ENCODE results near the gene CD276. TPM values are rescaled to one million over a fixed set of nuclear protein-coding genes. Genes with fewer than 3 reads are reported as not detected.

CD276 gene
- total RNA-seq, 1 experiment from 2014 or later: 133 TPM

- no CpG with 5 or more reads among the region's 5 CpGs for WGBS (ENCODE audit: extremely low coverage, insufficient read length, low lambda C conversion rate)
- Histone ChIP-seq H4K91ac (ENCODE audit: insufficient read length, low read depth, low read length) (no peak overlapping the region), H3K79me2 (ENCODE audit: insufficient read depth, low read length) (no peaks in the 10 kb centered on the region), H3K79me1 (ENCODE audit: insufficient read depth, low read depth, low read length, poor library complexity, severe bottlenecking) (no peaks in the 10 kb centered on the region), H3K27ac (ENCODE audit: insufficient read length, low read depth, low read length) (no peak overlapping the region), H3K23me2 (ENCODE audit: insufficient read length, low read depth, low read length, poor library complexity, severe bottlenecking) (no peaks in the 10 kb centered on the region), H2BK12ac (ENCODE audit: insufficient read length, low read depth, low read length) (no peak overlapping the region), H3K27me3 (ENCODE audit: insufficient read depth, low read length) (no peaks in the 10 kb centered on the region), H3K9ac (ENCODE audit: extremely low read depth, insufficient read length, low read length) (no peak overlapping the region), H3T11ph (ENCODE audit: low read length) (no peak overlapping the region), H3K4me1 (ENCODE audit: insufficient read depth, low read length) (no peaks in the 10 kb centered on the region), H3K56ac (ENCODE audit: insufficient read length, low read depth, low read length) (no peak overlapping the region), H2BK20ac (ENCODE audit: low read depth, low read length, poor library complexity, severe bottlenecking) (no peak overlapping the region), H3K23ac (ENCODE audit: insufficient read length, low read depth, low read length) (no peak overlapping the region), H4K20me1 (ENCODE audit: control insufficient read depth, insufficient read depth, insufficient read length) (no peaks in the 10 kb centered on the region), H2BK15ac (ENCODE audit: low read depth, low read length) (no peak overlapping the region), H3K9me3 (ENCODE audit: control insufficient read depth, low read depth, low read length) (no peaks in the 10 kb centered on the region), H2BK5ac (ENCODE audit: insufficient read length, low read length) (no peak overlapping the region), H2AFZ (ENCODE audit: low read length) (peak overlapping the region; percentile 86), H4K8ac (replicated peaks; ENCODE audit: insufficient read length, low read depth, low read length) (no peak overlapping the region), H3K4me2 (ENCODE audit: insufficient read depth, insufficient read length, low read length) (no peak overlapping the region), H4K5ac (ENCODE audit: insufficient read length, low read depth, low read length) (no peak overlapping the region), H2AK5ac (ENCODE audit: insufficient read length, low read length) (no peak overlapping the region), H3K14ac (ENCODE audit: insufficient read depth, low read length) (no peak overlapping the region), H3K4ac (ENCODE audit: low read depth, low read length) (no peak overlapping the region), H3K18ac (ENCODE audit: insufficient read length, low read depth, low read length) (no peak overlapping the region), H2BK120ac (ENCODE audit: low read depth, low read length, poor library complexity, severe bottlenecking) (no peak overlapping the region)
- DNase-seq: peak; percentile 77
- H3K9me3 Mint-ChIP-seq: no peaks in the 10 kb centered on the region
- no peak overlapping the region for H3K27ac Mint-ChIP-seq
- TF ChIP-seq CTCF (conservative IDR thresholded peaks at IDR 0.05): peak; percentile 85
- peaks cover 6 to 11% of the 10 kb centered on the region in 2 experiments for H3K4me1 Mint-ChIP-seq
- no peak overlapping the region for H3K4me3 Mint-ChIP-seq
- H3K27me3 Mint-ChIP-seq (ENCODE audit: low read depth): peaks cover 3% of the 10 kb centered on the region
- no peaks in the 10 kb centered on the region for H3K36me3 Mint-ChIP-seq (ENCODE audit: insufficient read depth in 1 of 3, low read depth in 3 of 3)
Measured at GRCh38 chr15:73677146-73677607, 7.0 kb upstream of the CD276 start.
